DMS153 treated with DMSO at 0.1 percent for 48 hours (cell line): ENCODE data around the gene CFAP99.
"Not testable (repeated sequence)": the region's sequence is repeated elsewhere in the genome, so short reads cannot be mapped to it uniquely, and the experiment has no call there.

Experiments
- DNase-seq: peaks from one replicate; lab custom pipeline; 2025; ENCODE audit not compliant: unreplicated experiment; lab: John Stamatoyannopoulos, UW

Gene CFAP99

DNA sequence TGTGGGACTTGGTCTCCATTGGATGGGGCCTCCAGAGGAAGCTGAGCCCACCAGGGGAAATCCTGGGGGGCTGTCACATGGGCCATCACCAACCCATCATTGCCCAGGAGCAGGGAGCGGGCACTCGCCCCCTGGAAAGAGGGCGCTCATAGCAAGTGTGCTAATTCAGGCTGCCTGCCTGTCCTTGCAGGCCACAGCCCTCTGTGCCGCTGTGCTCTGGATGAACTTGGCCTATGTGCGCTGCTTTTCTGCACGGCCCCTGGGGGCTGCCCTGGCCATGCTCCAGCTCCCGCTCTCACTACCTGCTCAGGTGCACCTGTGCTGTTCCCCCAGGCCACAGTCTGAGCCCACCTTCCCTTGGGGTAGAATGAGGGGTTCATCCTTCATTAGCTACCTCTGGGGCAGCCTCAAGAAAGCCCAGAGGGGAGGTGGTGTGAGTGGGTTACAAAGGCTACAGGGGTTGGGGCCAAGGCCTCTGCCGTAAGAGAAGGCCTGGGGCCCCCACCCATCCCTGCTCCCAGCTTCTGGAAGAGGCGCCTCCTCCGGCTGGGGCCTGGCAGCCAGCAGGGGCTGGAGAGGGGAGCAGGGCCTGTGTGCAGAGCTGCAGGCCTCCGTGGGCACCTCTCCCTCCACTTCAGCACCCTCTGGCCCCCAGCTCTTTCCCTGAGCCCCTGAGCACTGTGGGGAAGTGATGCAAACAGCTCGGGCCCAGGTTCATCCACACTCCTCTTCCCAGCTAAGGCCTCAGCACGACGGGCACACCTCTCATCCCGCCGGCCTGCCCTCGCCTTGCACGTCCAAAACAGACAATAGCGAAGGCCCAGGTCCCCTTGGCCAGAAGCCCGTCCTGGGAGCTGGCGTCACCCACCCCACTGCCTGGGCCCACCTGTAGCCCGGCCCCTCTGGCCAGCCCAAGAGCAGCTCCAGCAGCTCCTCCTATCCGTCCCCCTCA, 8.9 kb downstream of the CFAP99 start:
- DNase-seq = no peak

DNA sequence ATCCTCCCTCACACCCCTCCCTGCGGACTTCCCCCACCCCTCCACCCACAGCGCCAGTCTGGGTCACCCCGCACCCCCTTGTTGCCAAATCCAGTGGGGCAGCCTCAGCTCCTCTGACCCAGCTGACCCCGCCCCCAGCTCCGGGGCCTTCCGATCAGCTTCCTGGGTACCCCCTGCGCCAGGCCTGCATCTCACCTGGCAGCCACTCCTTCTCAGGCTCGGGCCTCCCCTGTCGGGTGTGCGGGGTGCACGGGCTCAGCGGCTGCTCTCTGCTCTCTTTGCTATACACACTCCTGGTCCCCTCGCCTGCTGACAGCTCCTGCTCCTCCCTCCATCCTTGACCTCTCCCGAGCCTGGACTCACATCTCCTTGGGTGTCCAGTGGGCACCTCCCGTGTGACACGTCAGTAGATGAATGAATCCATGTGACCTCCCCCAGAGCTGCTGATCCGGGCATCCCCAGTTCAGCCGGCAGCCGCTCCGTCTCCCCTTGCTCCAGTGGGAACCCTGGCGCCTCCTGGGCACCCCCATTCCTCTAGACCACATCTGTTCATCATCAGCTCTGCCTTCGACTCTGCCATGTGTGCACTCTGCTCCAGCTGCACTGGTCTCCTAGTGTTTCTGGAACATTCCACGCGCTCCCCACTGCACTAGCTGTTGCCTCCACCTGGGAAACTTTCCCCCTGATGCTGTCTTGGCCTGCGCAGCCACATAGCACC, 9.9 kb downstream of the CFAP99 start:
- DNase-seq = no peak

DNA sequence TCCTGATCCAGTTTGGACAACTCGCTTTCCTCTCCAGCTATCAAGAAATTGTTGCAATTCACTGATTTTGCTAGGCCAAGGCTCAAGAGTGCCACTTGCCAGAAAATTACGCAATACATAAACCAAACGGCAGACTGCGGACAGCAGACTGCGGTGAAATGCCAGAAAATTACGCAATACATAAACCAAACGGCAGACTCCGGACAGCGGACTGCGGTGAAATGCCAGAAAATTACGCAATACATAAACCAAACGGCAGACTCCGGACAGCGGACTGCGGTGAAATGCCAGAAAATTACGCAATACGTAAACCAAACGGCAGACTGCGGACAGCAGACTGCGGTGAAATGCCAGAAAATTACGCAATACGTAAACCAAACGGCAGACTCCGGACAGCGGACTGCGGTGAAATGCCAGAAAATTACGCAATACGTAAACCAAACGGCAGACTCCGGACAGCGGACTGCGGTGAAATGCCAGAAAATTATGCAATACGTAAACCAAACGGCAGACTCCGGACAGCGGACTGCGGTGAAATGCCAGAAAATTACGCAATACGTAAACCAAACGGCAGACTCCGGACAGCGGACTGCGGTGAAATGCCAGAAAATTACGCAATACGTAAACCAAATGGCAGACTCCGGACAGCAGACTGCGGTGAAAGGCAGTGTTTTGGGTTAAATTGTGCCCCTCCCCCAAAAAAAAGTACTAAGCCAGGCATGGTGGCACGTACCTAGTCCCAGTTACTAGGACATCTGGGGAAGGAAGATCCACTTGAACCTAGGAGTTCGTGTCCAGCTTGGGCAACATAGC, 11.4 kb downstream of the CFAP99 start:
- DNase-seq = not testable (repeated sequence)

DNA sequence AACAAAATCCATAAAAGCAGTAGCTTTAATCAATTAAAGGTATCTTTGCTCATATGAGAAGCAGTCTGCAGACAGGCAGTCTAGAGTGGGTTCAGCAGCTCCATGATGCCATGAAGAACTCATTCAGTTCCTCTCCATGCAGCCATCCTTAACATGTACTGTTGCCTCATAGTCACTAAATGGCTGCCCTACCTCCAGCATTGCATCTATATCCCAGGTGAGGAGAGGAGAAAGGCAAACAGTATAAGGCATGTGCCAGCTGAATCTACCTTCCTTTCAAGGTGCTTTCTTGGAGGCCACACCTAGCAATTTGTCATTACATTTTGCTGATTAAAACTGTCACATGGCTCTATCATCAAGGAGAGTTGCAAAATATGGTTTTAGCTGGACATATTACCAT, 13.2 kb downstream of the CFAP99 start:
- no peak for DNase-seq

DNA sequence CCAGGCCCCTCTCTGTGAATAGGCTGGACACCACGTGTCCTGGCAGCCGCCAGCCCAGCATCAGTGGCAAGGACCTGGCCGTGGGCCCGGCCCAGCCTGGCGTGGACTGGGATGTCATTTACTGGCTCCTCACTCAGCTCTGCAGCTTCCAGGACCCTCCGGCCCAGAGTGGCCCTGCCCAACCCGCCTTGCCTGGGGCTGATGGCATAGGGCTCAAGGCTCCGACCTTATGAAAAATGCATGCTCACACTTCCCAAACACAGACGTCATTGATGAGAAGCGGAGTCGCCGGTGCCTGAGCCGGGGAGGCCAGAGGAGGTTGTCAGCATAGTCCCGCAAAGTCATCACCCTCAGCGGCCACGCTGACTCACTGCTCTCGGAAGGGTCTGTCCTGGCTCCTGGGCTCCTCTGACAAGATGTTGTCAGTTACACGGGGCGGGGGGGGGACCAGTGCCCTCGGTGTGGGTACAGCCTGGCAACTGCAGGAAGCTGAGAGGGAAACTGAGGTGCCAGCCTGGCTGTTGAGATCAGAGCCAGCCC, 14.3 kb downstream of the CFAP99 start:
- no peak for DNase-seq

DNA sequence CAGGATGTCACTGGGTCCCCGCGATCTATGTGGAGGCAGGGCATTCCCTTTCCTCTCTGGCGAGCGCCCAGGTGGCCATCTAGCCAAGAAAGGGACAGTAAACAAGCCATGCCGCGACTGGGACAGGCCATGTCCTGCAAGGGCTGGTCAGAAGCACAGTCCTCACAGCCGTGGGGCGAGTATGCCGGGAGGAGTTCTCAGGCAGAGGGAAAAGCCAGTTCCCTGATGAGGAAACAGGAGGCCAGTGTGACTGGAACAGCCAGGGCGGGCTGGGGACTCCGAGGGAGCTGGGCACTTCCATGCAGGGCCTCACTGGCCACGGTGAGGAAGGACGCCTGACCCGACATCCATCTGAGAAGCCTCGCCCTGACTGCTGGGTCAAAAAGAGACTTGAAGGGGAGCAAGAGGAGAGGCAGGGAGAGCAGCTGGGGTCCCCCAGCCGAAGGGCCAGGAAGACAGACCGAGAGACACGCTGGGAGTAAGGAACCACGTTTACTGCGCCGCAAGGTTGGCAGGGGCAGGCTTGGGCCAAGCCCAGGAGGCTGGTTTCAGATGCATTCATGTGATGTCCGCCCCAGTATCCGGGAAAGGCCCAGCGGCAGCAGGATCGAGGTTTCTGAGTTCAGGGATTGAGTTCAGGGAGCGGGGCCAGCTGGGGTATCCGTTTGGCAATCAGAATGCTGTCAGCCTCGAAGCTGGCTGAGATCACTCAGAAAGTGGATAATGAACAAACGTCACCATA, 15.0 kb downstream of the CFAP99 start:
- no peak for DNase-seq

DNA sequence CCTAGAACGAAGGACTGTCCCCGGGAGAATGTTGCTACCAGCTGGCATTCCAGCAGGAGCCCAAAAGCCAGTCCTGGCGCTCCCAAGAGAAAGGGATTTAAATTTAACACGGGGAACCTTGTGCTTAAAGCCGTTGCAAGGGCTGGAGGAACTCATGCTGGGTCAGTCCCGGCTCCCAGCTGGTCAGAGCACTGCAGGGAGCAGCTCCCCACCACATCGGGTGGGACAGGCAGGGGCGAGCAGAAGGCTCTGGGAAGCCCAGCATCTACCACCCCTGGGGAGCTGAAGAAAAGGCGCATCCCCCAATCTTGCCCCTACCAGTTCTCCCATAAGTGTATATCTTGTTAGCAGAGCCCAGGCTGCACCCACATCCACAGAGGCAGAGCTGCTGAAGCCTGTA, 15.7 kb downstream of the CFAP99 start:
- no peak for DNase-seq

DNA sequence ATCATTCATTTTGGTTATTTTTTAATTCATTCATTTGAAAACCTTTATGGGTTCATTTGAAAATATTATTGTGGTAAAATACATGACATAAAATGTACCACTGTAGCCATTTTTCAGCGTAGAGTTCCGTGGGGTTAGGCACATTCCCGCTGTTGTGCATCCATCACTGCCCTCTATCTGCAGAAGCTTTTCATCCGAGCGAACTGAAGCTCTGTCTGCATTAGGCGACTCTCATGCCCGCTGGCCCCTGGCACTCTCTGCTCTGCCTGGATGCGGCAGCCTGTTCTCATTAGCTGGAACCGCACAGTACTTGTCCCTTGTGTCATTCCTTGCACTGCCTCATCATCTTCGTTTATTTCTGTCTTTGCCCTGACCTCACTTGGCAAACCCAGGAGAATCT, 17.5 kb downstream of the CFAP99 start:
- DNase-seq = no peak

DNA sequence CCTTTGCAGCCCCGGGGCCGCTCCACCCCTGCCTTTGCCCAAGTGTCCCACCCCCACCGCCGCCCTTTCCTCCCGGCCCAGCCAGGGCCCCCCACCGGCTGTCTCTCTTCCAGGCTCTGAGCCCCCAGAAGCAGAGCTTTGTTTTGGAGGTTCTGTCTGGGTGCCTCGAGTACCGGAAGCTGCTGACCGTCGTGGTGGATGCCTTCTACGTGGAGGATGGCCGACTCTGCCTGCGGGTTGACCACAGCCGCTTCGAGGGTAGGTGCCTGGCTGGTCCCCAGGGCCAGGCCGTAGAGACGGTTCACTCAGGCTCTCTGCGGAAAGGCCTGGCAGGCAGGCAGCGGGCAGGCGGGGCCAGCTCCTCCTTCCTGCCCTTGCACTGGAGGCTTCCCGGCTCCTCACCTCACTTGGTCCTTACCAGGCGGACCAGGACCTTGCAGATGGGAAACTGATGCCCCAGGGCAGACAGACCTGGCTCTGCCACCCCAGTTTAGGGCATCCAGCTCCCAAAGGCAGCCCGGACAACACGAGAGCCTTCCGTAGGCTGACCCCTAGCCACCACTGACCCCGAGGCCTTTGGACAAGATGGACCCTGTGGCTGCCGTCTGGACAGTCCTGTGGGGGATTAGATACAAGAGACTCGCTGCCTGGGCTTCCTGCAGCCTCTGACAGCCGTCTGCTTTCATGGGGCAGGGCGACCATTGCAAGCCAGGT, 18.2 kb downstream of the CFAP99 start:
- no peak for DNase-seq

DNA sequence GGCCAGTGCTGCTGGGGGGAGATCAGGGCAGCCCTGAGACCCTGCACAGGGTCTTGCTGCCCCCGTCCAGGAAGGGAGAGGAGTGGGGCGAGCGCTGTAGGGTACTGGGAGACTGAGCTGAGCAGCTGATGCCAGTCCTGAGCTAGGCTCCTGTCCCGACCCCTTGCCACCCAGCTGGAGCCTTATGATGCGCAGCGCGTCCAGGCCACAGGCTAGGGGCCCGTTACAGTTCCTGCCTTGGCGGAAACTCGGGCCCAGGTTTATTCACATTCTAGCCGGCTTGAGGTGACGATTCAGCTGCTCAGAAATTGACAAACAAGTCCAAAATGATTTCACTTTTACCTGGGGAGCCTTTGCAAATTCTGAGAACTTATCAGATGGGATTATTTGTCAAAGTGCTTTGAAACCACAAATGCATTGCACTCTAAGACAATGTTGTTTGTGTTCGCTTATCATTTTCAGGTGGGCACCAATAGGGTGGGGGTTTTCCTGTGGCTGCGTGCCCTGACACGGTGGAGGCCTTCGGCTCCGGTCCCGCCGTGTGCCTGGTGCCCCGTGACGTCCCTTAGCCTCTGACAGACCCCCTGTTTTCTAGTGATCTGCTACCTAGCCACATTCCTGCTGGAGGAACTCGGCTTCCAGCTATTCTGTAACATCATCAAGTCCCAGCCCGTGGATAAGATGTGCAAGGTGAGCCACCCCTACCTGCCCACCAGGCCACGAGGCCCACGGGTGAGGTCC, 18.9 kb downstream of the CFAP99 start:
- DNase-seq = no peak

DNA sequence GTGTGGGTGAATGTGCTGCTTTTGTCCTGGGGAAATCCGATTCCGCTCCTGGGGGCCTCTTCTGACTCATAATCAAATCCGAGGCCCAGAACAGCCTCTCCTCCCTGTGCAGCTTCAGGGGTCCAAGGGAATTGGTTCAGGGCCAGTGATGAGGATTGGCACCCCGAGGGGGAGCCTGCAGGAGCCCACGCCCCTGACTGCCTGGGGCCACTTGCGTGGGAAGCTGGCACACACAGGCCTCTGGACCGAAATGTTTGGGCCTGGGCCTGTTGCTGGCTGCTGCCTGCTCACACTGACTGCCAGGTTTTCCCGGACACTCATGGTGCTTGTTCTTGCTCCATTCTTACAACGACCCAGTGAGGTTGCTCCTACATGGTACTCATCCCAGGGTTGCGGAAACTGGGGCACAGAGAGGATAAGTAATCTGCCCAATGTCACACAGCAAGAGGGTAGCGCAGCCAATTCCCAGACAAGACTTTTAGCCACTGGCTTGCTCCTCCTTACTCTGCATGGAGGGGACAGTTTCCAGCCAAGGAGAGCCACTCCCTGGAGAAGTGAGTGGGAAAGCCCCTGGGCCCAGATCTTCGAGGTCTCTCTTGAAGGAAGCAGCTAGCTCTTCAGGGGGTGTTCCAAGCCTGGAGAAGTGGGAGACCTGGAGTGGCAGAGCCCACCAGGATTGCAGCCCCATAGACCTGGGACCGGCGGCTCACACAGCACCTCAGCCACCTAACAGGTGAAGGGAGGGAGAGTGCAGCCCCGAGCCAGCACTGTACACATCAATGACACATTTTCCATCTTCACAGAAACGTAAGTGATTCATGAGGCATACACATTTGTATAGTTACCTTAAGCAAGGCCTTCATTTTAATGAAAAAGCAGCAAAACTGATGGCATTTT, 20.3 kb downstream of the CFAP99 start:
- no peak for DNase-seq

DNA sequence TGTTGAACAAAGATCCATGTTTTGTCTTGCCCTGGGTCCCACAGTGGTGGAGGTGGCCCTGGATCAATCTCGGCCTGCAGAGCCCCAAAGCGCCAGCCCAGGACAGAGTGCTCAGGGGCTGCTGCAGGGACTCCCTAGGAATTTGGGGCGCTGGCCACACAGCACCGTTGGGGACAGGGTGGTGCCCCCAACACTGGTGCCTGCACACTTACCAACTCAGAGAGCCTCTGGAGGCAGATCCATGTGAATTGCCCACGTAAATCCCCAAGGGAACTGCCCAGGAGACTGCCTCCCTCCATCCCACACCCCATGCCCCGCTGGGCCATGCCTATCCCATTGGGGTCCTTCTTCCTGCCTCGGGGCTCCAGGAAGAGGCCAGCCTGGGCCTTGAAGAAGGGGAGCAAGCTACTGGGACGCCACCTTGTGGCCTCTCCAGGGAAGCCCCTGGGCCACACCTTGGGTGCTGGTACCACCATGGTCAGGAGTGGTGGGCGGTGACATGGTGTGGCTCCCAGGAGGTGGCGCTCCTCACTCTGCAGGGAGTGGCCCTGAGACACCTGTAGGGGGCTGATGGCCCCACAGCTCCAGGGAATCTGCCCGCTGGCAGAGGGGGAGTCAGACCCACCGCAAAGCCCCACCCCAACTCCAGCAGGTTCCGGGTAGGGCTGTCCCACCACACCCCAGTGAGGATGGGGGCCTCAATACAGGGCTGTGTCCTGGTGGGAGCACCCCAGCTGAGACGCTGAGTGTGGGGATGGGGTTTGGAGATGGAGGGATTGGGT, 22.8 kb downstream of the CFAP99 start:
- DNase-seq = no peak

DNA sequence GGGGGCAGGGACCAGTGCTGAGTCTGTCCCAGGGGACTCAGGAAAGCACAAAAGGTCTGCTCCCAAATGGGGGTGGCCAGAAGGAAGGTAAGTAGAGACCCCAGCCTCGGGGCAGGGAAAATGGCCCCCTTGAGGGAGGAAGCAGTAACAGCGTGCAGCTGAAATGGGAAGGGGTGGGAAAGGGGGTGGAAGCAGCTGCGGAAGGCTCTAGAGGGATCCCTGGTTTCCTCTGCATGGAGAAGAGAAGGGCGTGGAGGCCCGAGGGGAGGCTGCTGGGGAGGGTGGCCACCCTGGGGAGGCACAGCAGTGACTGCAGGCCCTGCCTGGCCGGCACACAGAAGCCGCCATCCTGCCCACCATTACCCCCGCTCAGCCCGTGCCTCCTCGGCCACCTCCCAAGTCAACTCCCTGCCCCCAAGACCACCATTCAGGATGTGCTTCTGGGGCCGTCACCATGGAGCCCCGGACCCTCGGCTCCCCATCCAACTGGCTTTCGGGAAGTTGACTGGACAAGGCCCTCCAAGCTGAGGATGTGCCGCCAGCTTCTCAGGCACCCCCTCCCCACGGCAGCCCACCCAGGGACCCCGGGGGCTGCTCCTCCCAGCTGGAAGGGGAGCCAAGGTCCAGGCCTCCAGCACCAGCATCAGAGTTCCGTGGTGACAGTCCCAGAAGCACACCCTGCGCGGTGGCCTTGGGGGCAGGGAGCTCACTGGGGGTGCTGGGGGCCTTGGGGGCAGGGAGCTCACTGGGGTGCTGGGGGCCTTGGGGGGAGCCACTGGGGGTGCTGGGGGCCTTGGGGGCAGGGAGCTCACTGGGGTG, 23.6 kb downstream of the CFAP99 start:
- DNase-seq = no peak

DNA sequence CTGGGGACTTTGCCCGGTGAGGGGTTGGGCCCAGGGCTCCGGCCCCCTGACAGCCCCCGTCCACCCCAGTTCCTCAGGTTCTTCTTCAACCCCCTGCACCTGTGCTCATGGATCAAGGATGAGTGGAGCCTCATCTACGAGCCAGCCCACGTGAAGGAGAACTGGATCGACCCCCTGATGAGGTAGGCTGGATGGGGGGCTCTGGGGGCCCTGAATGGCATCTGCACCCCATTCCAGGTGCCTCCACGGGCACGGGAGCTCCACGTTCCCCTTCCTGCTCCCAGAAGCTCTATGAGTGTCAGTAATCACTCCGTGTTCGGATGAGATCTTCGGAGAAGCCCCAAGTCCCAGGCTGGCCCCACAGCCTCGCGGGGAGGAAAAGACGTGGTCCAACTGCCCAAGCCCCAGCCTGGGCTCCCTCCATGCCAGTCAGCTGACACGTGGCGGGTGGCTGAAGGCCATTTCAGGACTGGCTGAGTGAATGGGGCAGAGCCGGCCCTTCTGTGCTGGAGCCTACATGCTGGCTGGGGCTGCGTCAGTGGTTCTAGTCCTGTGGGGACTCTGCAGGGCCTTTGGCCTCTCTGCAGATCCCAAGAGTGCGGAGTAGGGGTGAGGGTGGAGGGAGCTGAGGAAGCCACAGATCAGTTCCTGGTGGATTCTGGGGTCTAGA, 24.4 kb downstream of the CFAP99 start:
- no peak for DNase-seq

DNA sequence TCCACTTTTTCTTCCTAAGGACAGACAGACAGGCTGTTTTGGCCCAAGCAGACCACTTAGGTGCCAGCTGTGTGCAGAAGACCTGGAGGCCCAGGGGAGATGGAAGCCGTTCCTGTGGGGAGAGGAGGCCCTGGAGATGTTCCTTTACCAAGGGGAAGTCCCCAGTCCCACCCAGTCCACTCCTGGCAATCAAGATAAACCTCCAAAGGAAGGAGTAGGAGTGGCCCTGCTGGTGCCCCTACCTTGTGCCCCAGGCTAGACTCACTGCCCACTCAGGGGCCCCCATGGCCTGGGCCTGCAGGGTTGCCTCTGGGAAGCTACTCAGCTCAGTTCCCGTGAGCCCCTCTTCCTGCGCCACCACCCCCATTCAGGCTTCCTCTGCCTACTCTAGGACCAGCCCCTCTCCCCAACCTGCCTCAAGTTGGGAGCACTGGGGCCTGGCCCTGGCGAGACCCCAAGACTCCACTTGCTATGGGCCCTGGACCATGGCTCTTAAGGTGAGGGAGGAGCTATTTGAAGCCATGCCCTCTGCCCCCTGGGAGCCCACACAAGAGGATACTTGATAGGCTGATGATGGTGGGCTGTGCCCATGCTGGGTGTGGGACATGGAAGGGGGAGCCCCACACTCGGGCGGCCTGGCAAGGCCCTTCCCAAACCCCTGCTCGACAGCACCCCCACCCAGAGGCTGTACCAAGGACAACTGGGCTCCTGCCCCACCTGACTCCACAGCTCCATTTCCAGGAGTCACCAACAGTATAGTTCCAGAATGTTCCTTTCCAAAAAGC, 25.4 kb downstream of the CFAP99 start:
- DNase-seq = no peak
